Measurements from ENCODE around the gene ARHGAP26.

Gene ARHGAP26

DNA sequence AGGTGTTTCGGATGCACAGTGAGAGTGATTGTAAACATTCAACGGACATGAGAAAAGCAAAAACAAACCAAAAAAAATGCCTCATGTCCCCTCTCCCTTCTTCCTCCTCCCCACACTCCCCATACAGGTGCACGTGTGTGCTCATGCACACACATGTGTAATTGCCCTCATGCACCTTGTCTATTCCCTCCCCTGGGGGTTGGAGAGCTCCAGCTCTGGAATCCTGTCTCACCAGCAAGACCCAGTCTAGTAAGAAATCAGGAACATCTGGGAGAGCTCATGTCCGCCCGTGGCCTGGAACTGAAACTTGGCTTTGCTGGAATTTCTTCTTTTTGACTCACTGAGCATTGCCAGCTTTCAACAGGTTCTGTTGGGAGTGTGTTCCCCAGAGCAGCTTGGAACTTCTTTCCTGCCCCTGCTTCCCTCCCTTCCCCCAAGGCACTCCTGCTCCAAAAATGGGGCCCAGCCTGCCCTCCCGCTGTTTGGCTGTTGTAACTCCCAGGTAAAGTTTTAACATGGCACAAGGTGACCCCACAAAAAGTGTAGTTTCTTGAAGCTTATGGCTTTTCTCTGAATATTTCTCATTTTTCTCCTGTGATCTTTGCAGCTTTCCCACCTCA, 443.2 kb downstream of the ARHGAP26 start:
- DNase-seq (ENCODE audit: low read depth): peak; percentile 89

GRCh38 chr5:143213851-143214363, 443.7 kb downstream of the ARHGAP26 start:
- peak; percentile 10 for TF ChIP-seq CTCF (IDR thresholded peaks at IDR 0.05; ENCODE audit: insufficient read depth, low read depth, low read length, missing control alignments)
- DNase-seq (ENCODE audit: low read depth): peak; percentile 97
- peak overlapping the region; percentile 34 for H3K4me3 ChIP-seq (ENCODE audit: low read depth, low read length)

More for the DNA sequence above, 443.2 kb downstream of the ARHGAP26 start:
- no peak for TF ChIP-seq CTCF (IDR thresholded peaks at IDR 0.05; ENCODE audit: insufficient read depth, low read depth, low read length, missing control alignments)
- peak overlapping the region; percentile 16 for H3K4me3 ChIP-seq (ENCODE audit: low read depth, low read length)

DNA sequence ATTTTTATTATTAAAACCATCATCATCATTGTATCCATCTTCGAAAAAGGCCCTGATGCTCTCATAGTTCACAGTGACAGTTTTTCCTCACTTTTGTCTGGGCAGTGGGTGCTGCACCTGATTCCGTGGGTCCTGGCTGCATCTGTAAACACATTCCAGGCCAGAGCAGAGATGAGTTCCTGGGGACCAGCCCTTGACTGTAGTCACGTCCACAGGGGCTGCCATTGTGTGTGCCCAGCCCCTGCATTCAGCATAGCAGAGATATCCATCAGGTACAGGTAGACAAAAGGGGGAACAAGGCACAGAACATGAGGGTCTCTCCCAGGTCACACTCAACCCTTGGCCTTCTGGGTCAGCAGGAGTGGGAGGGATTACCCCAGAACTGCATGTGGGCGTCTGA, 444.3 kb downstream of the ARHGAP26 start:
- H3K4me3 ChIP-seq (ENCODE audit: low read depth, low read length): peak overlapping the region; percentile 34
- DNase-seq (ENCODE audit: low read depth): no peak
- TF ChIP-seq CTCF (IDR thresholded peaks at IDR 0.05; ENCODE audit: insufficient read depth, low read depth, low read length, missing control alignments): no peak

DNA sequence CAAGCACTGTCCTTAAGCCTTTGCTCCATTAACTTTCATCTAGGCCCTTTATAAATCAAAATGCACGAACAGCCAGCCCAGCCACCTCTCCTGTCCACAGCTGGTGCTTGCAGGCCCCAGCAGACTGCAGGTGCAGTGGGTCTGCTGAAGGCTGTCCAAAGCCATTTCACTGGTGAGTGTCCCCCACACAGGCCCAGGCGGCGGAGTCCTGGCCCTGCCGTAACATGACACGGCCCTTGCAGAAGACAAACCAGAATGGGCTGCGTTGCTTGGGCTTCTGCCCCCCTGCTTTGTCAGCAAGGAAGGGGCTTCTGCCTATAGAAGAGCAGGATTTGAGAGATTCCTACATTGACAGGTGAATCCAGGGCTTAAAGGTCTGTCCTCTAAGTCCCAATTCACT, 444.7 kb downstream of the ARHGAP26 start:
- no peak for TF ChIP-seq CTCF (IDR thresholded peaks at IDR 0.05; ENCODE audit: insufficient read depth, low read depth, low read length, missing control alignments)
- DNase-seq (ENCODE audit: low read depth): no peak
- peak overlapping the region; percentile 34; the same call in 1 of the 2 replicates for H3K4me3 ChIP-seq (ENCODE audit: low read depth, low read length)

- TF ChIP-seq CTCF (IDR thresholded peaks at IDR 0.05; ENCODE audit: insufficient read depth, low read depth, low read length, missing control alignments): no peak
- H3K4me3 ChIP-seq (ENCODE audit: low read depth, low read length): no peak overlapping the region
- DNase-seq (ENCODE audit: low read depth): no peak
Observed at GRCh38 chr5:143215690-143216089, 445.5 kb downstream of the ARHGAP26 start.

DNA sequence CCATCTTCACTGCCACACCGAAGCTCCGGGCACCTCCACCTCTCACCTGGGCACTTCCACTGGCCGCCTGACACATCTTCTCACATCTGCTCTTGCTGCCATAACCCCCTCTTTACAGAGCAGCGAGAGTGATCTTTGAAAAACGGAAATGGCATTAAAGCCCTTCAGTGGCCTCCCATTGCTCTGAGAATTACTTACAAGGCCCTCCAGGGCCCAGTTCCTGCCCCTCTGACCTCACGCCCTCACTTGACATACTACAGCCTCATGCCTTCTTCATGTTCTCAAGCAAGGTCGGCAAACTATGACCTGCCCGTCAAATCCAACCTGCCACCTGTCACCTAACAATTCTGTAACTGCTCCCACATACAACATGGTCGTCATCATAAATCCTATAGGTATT, 446.0 kb downstream of the ARHGAP26 start:
- no peak overlapping the region for H3K4me3 ChIP-seq (ENCODE audit: low read depth, low read length)
- TF ChIP-seq CTCF (IDR thresholded peaks at IDR 0.05; ENCODE audit: insufficient read depth, low read depth, low read length, missing control alignments): no peak
- peak; percentile 56 for DNase-seq (ENCODE audit: low read depth)
